Keratinocyte (primary cell): Measurements from ENCODE around the gene ATP2A3. TPM values are rescaled to one million over a fixed set of nuclear protein-coding genes. Genes with fewer than 3 reads are reported as not detected.

Experiments used
- DNase-seq: peaks from one replicate; pipeline ENCODE4 v3.0.0-alpha.2; 2011; ENCODE audit warnings: low read depth, missing footprints, low spot score
- FAIRE-seq: peaks from 2 replicates; lab custom pipeline; 2011; peaks lifted over from hg19 to GRCh38; lab: Jason Lieb, UNC
- H2AFZ ChIP-seq: 2 replicates; pipeline ENCODE4 v1.6.0; 2012; ENCODE audit warnings: low read length, control low read depth, inconsistent platforms; ENCODE audit not compliant: control insufficient read depth
- H3K27ac ChIP-seq: 2 replicates; pipeline ENCODE4 v1.5.1; 2011; ENCODE audit warnings: low read length; ENCODE audit not compliant: control insufficient read depth, insufficient read depth
- H3K27me3 ChIP-seq: 3 replicates; pipeline ENCODE4 v1.6.0; 2011; ENCODE audit warnings: low read length; ENCODE audit not compliant: control insufficient read depth, insufficient read depth; ENCODE audit errors: extremely low read depth
- H3K36me3 ChIP-seq, 2 experiments: 2 replicates in 1 of 2; 3 replicates in 1 of 2; pipeline ENCODE4 v1.5.1; 2011; ENCODE audit warnings: low read length in 2 of 2, mild to moderate bottlenecking in 1 of 2; ENCODE audit not compliant: control insufficient read depth in 2 of 2, insufficient read depth in 2 of 2; ENCODE audit errors: extremely low read depth in 1 of 2
- H3K4me1 ChIP-seq: 3 replicates; pipeline ENCODE4 v1.5.1; 2011; ENCODE audit warnings: low read length; ENCODE audit not compliant: control insufficient read depth, insufficient read depth; ENCODE audit errors: extremely low read depth
- H3K4me2 ChIP-seq: 3 replicates; pipeline ENCODE4 v1.6.0; 2011; ENCODE audit warnings: low read depth, low read length; ENCODE audit not compliant: control insufficient read depth, insufficient read depth; ENCODE audit errors: extremely low read depth
- H3K4me3 ChIP-seq, 3 experiments: fragments of 200-600 bp in 1 of 3; sonication (generic) in 1 of 3; 2 replicates in 2 of 3; 3 replicates in 1 of 3; pipeline ENCODE4 v1.5.1; 2011 to 2016; ENCODE audit warnings: low read length in 3 of 3, mild to moderate bottlenecking in 3 of 3, control low read depth in 2 of 3, inconsistent platforms in 1 of 3, low read depth in 1 of 3, mixed read lengths in 1 of 3, mixed run types in 1 of 3, moderate library complexity in 1 of 3; ENCODE audit not compliant: control insufficient read depth in 2 of 3, insufficient read depth in 2 of 3; ENCODE audit errors: extremely low read depth in 1 of 3
- H3K79me2 ChIP-seq: 2 replicates; pipeline ENCODE4 v1.6.0; 2012; ENCODE audit warnings: low read length; ENCODE audit not compliant: control insufficient read depth, insufficient read depth
- H3K9ac ChIP-seq: 3 replicates; pipeline ENCODE4 v1.6.0; 2011; ENCODE audit warnings: low read length; ENCODE audit not compliant: control insufficient read depth, insufficient read depth; ENCODE audit errors: extremely low read depth
- H3K9me1 ChIP-seq: 3 replicates; pipeline ENCODE4 v1.6.0; 2011; ENCODE audit warnings: low read length; ENCODE audit not compliant: control insufficient read depth, insufficient read depth; ENCODE audit errors: extremely low read depth
- H3K9me3 ChIP-seq: 2 replicates; pipeline ENCODE4 v1.5.1; 2012; ENCODE audit warnings: low read depth, low read length; ENCODE audit not compliant: control insufficient read depth
- H4K20me1 ChIP-seq: 3 replicates; pipeline ENCODE4 v1.6.0; 2011; ENCODE audit warnings: low read length; ENCODE audit not compliant: control insufficient read depth, insufficient read depth; ENCODE audit errors: extremely low read depth
- CTCF ChIP-seq, 3 experiments: IDR thresholded peaks in 1 of 3; conservative IDR thresholded peaks in 1 of 3; optimal IDR thresholded peaks in 1 of 3; 2 replicates in 2 of 3; 3 replicates in 1 of 3; pipeline versions ENCODE3 to v1.5.1; 2011; ENCODE audit warnings: low read length in 3 of 3, mild to moderate bottlenecking in 3 of 3, moderate library complexity in 2 of 3, control low read depth in 1 of 3, inconsistent platforms in 1 of 3; ENCODE audit not compliant: insufficient read depth in 2 of 3; ENCODE audit errors: extremely low read depth in 1 of 3
- EZH2 ChIP-seq: IDR thresholded peaks from one replicate; pipeline ENCODE4 v1.6.1; 2012; ENCODE audit warnings: inconsistent platforms, mild to moderate bottlenecking, low read length, moderate library complexity
- dilution Hi-C: fragments of 300-500 bp; cut with MboI; formaldehyde crosslinking; loops from one replicate; pipeline ENCODE4 v1.7.0; 2020; ENCODE audit warnings: low sequenced_read_pairs; ENCODE audit not compliant: extremely low pct_ligation_motif_present
- polyA plus RNA-seq, 5 experiments: library from polyadenylated mRNA; depleted of rRNA in 3 of 5; stranded (reverse) in 3 of 5; stranded (forward) in 1 of 5; unstranded in 1 of 5; fragments of >200 nt; gene quantifications; 1 replicate in 1 of 5; 2 replicates in 3 of 5; 3 replicates in 1 of 5; pipeline versions ENCODE4 v1.2.1 to v1.2.3, GENCODE V29; 2011 to 2012; ENCODE audit warnings: missing spikeins in 2 of 5, low read depth in 1 of 5, low replicate concordance in 1 of 5

Gene ATP2A3
- polyA plus RNA-seq, 1 donor (not counting 4 experiments of a cell fraction or from before 2014, with no cell fraction given): 0.13 TPM

- no peak overlapping the region for H3K27ac ChIP-seq
- DNase-seq: no peak
Measured at GRCh38 chr17:3976675-3977171, 12.5 kb upstream of the ATP2A3 start.

GRCh38 chr17:3974980-3975379 lies 10.7 kb upstream of the ATP2A3 start:
- no peaks in the 10 kb centered on the region for H3K4me1 ChIP-seq
- TF ChIP-seq EZH2: no peak
- TF ChIP-seq CTCF (optimal IDR thresholded peaks at IDR 0.05 in 1 of 3, IDR thresholded peaks at IDR 0.05 in 1 of 3, conservative IDR thresholded peaks at IDR 0.05 in 1 of 3; ENCODE audit: extremely low read depth in 1 of 3, insufficient read depth in 2 of 3, low read length in 3 of 3): no peak
- no peak overlapping the region for H2AFZ ChIP-seq
- no peak for DNase-seq
- no peak overlapping the region for H3K4me3 ChIP-seq
- no peaks in the 10 kb centered on the region for H3K79me2 ChIP-seq
- dilution Hi-C loops: no loop called here
- H4K20me1 ChIP-seq: no peaks in the 10 kb centered on the region
- H3K9me3 ChIP-seq: peaks cover 2% of the 10 kb centered on the region
- no peak overlapping the region for H3K9ac ChIP-seq
- FAIRE-seq: no peak
- no peaks in the 10 kb centered on the region for H3K9me1 ChIP-seq
- H3K27me3 ChIP-seq: no peaks in the 10 kb centered on the region
- no peak overlapping the region for H3K4me2 ChIP-seq
- no peaks in the 10 kb centered on the region for H3K36me3 ChIP-seq
- no peak overlapping the region for H3K27ac ChIP-seq

More at GRCh38 chr17:3976675-3977171, 12.5 kb upstream of the ATP2A3 start:
- no peaks in the 10 kb centered on the region for H3K27me3 ChIP-seq
- no peak overlapping the region for H2AFZ ChIP-seq
- no peak overlapping the region for H3K4me3 ChIP-seq
- no peaks in the 10 kb centered on the region for H3K4me1 ChIP-seq
- dilution Hi-C loops: no loop called here
- H3K79me2 ChIP-seq: no peaks in the 10 kb centered on the region
- TF ChIP-seq EZH2 (no peak), CTCF (optimal IDR thresholded peaks at IDR 0.05 in 1 of 3, IDR thresholded peaks at IDR 0.05 in 1 of 3, conservative IDR thresholded peaks at IDR 0.05 in 1 of 3; ENCODE audit: extremely low read depth in 1 of 3, insufficient read depth in 2 of 3, low read length in 3 of 3) (no peak)
- H3K9ac ChIP-seq: no peak overlapping the region
- no peaks in the 10 kb centered on the region for H3K36me3 ChIP-seq
- peaks cover 2% of the 10 kb centered on the region for H3K9me3 ChIP-seq
- H3K9me1 ChIP-seq: no peaks in the 10 kb centered on the region
- FAIRE-seq: no peak
- H4K20me1 ChIP-seq: no peaks in the 10 kb centered on the region
- H3K4me2 ChIP-seq: no peak overlapping the region
